Measurements from ENCODE around the gene MED20.

The MED20 gene

DNA sequence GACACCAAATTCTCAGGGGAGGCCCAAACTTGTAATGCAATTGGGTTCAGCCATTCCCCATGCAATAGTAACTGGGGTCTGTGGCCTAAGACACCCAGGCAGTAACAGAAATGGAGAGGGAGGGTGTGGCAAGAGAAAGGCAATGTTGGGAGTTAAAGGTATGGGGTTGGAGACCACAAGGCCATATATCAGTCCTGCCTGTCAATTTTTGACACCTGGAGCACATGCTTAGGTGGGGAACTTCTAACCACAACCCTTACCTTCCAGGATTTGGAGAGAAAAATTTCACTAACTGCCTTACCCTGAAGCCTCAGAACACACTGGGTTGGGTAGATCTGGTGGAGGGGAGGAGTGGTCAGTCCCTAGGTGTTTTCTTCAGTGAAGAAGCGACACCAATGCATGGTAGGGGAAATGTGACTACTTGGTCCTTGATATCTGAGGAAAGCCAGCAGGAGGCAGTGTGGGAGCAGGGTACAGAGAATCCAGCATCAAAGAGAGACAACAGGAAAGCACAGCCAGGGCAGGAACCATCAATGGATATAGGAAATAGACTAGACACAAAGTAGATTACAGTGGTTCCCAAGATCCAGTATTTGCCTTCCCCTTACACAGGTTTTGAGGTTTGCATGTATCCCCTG, 18.9 kb downstream of the MED20 start:
- no peak for DNase-seq

DNA sequence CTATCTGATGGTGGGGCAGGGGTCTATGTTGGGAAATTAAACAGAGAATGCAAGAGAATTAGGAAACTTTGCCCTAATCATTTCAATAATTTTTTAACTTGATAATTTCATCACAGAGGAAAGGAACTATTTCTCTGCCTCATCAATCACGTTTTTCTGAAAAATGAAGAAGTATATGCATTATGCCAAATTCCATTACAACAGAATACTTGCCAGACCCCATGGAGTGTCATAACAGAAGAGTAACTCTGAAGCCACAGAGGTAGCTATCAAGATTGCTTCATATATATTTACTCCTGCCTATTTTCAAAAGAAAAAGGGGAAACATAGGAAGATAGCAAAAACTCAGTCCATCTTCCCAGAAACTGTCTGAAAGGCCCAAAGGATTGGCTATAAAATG, 20.1 kb downstream of the MED20 start:
- DNase-seq: no peak

GRCh38 chr6:41896281-41896680, 24.7 kb downstream of the MED20 start:
- no peak for DNase-seq

- peak; percentile 97 for DNase-seq
Measured at GRCh38 chr6:41895300-41896233, 25.4 kb downstream of the MED20 start, which contains the start of gene USP49. Gene USP49 (minus strand): TSS chr6:41895375. CDS start chr6:41806983, 88,392 bp downstream.

- DNase-seq: peak; percentile 81
Measured at GRCh38 chr6:41894366-41895299, 26.3 kb downstream of the MED20 start.

DNA sequence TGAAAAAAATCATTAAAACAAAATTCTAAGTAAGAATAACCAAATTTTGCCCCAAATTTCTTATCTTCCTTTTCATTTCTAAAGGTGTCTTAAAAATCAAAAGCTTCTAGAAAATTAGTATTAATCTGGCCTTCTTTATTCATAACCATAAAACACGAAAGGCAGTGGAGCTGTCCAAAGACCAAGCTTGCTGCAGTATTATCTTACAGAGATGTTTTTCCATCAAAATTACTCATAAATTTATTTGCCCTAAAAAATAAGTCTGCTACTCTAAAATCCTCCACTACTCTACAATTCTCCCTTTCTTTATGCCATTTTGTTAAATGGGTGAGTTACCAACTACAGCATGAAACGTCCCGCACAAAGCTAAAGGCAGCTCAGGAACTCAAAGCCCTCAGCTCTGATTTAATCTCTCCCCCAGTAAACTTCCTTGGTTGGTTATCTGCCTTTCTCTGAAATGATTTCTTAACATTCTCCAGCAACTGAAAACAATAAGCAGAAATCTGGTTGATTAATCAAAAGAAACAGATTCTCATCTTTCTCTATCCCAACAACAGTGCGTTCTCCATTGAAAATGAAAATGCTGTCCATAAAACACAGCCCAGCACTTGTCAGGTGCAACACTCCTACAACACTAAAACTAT, 27.9 kb downstream of the MED20 start:
- peak; percentile 1 for DNase-seq

- DNase-seq: no peak
Measured at GRCh38 chr6:41887331-41887751, 33.6 kb downstream of the MED20 start.

DNA sequence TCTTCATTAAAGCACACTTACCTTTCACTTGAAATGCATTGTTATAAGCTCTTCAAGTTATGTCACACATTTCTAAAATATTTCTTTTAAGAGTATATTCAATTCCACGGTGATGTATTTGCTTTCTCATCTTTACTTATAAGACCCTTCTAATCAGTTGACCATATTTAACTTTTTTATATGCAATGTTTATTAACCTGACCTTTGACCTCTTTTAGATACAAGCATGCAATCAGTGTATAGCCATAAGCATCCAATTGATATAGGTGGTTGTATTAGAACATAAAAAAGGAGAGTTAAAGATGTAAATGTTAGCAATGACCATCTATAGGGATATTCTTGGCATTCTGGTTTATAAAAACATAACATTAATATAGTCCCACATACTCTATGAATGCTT, 35.0 kb downstream of the MED20 start:
- DNase-seq: no peak

DNA sequence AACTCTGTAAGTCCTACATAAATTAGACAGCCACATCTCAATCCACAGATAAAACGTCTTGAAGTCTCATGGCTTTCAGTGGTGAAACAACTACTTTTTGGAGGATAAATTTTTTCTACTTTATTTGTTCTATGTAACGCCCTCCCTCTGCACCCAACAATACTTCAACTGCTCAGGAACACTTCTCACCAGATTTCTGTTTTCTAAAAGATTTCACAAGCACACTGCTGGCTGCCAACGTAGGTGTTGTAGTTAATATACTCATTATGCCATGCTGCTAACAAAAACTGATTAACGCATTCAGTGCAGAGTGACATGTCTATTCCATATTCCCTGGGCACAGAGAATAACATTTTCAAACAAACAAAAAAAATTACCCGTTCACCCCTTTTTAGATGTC, 36.0 kb downstream of the MED20 start:
- DNase-seq: no peak

GRCh38 chr6:41881506-41881905, 39.4 kb downstream of the MED20 start:
- DNase-seq: no peak

DNA sequence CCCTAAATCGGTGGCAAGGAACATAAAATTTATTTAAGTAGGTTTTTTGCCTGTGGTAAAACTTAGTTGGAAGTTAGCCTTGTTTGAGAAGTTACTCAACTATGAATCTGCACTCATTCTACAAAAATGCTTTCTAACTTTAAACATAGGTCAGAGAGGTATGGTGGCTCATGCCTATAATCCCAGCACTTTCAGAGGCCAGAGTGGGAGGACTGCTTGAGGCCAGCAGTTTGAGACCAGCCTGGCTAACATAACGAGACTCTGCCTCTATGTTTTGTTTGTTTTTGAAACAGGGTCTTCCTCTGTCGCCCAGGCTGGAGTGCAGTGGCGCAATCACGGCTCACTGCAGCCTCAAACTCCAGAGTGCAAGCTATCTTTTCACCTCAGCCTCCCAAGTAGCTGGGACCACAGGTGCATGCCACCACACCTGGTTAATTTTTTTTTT, 42.0 kb downstream of the MED20 start:
- no peak for DNase-seq

- DNase-seq: no peak
Measured at GRCh38 chr6:41878246-41878645, 42.7 kb downstream of the MED20 start.

- no peak for DNase-seq
Measured at GRCh38 chr6:41877051-41877680, 43.8 kb downstream of the MED20 start.

DNA sequence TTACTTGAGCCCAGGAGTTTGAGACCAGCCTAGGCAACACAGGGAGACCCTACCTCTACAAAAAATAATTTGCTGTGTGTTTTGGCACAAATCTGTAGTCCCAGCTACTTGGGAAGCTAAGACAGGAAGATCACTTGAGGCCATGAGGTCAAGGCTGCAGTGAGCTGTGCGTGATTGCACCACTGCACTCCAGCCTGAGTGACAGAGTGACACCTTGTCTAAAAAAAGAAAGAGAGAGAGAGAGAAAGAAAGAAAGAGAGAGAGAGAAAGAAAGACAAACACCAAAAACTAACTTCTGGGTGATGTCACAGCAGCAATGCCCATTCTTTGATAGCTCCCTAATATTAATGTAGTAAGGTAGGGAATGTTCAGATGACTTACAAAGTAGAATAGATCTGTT, 46.2 kb downstream of the MED20 start:
- no peak for DNase-seq

DNA sequence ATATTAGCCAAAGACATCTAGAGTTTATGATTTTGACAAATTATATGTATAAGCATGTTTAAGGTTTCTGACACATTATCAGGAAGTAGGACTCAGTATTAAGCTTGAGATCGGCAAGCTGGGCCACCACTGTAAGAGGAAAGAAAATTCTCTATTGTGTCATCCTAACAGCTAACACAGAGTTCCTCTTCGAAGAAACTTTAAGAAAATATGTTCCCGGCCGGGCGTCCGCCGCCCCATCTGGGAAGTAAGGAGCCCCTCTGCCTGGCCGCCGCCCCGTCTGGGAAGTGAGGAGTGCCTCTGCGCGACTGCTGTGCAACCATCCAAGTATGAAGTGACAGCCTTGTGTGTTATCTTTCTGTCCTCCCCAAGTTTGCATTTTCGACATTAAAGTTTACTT, 48.8 kb downstream of the MED20 start:
- no peak for DNase-seq

DNA sequence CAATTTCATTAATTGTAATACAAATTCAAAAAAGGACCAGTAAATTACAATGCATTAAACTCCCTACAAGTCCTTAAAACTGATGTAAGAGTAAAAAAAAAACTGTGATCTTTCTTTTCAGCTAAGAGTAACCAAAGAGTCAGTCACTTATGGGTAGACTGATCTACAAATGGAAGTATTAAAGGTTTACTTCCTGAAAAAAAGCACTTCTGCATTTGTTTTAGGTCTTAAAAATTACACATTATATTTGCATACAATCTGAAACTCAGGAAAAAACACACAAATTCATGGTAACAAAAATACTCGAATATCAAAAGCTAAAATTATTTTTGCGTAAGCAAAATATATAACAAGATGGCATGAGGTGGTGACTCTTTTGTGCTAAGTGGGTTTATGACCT, 49.2 kb downstream of the MED20 start:
- no peak for DNase-seq

GRCh38 chr6:41859356-41859755, 61.6 kb downstream of the MED20 start:
- DNase-seq: no peak

- DNase-seq: no peak
Measured at GRCh38 chr6:41858703-41859102, 62.2 kb downstream of the MED20 start.

Data from eye (tissue), 1 donor.